GM21390 (cell line): ENCODE data around the gene HYAL1.

Experiments
- ATAC-seq: cut with Tn5 transposase; IDR thresholded peaks from one replicate; pipeline ENCODE4 v1.9.1; 2021; ENCODE audit not compliant: unreplicated experiment

Gene HYAL1

GRCh38 chr3:50334339-50335075 lies 31.1 kb upstream of the HYAL1 start:
- no peak for ATAC-seq

- ATAC-seq: no peak
Observed at GRCh38 chr3:50333744-50334328, 30.5 kb upstream of the HYAL1 start.

GRCh38 chr3:50331364-50331907 lies 28.1 kb upstream of the HYAL1 start:
- ATAC-seq: no peak

- no peak for ATAC-seq
Observed at GRCh38 chr3:50330330-50330729, 27.0 kb upstream of the HYAL1 start.

- peak; percentile 89 for ATAC-seq
Observed at GRCh38 chr3:50327943-50328691, 24.7 kb upstream of the HYAL1 start, which contains the start of gene TUSC2. TUSC2 (minus strand) TSS chr3:50328223; CDS start chr3:50328099, 124 bp downstream.

GRCh38 chr3:50327129-50327528 lies 23.8 kb upstream of the HYAL1 start:
- no peak for ATAC-seq

GRCh38 chr3:50326182-50326541 lies 22.8 kb upstream of the HYAL1 start:
- no peak for ATAC-seq

GRCh38 chr3:50325497-50326181 lies 22.3 kb upstream of the HYAL1 start:
- no peak for ATAC-seq

- ATAC-seq: no peak
Observed at GRCh38 chr3:50325113-50325480, 21.7 kb upstream of the HYAL1 start.

GRCh38 chr3:50324351-50325112 lies 21.2 kb upstream of the HYAL1 start:
- no peak for ATAC-seq

- no peak for ATAC-seq
Observed at GRCh38 chr3:50323614-50324199, 20.3 kb upstream of the HYAL1 start.

GRCh38 chr3:50323092-50323600 lies 19.8 kb upstream of the HYAL1 start:
- ATAC-seq: no peak

GRCh38 chr3:50322386-50323091 lies 19.2 kb upstream of the HYAL1 start, which contains the start of gene HYAL2:
HYAL2 (minus strand) TSS chr3:50322745; CDS start chr3:50320489, 2,256 bp downstream.
- ATAC-seq: no peak

- ATAC-seq: no peak
Observed at GRCh38 chr3:50322115-50322385, 18.7 kb upstream of the HYAL1 start.

GRCh38 chr3:50321336-50322114 lies 18.2 kb upstream of the HYAL1 start:
- peak; percentile 77 for ATAC-seq

- ATAC-seq: peak; percentile 51
Observed at GRCh38 chr3:50320853-50321335, 17.5 kb upstream of the HYAL1 start.

- no peak for ATAC-seq
Observed at GRCh38 chr3:50319894-50320625, 16.7 kb upstream of the HYAL1 start.
